DMS 273 treated with DMSO at 0.1 percent for 48 hours (cell line): Measurements from ENCODE around the gene GAS1.

Experiments
- DNase-seq: peaks from one replicate; lab custom pipeline; 2025; lab: John Stamatoyannopoulos, UW

The GAS1 gene

GRCh38 chr9:86921151-86921923 is 26.0 kb downstream of the GAS1 start:
- DNase-seq: no peak

- no peak for DNase-seq
Observed at GRCh38 chr9:86918556-86918955, 28.8 kb downstream of the GAS1 start.

GRCh38 chr9:86912210-86912609 is 35.1 kb downstream of the GAS1 start:
- no peak for DNase-seq

GRCh38 chr9:86909388-86909787 is 37.9 kb downstream of the GAS1 start:
- no peak for DNase-seq

GRCh38 chr9:86908261-86908660 is 39.0 kb downstream of the GAS1 start:
- DNase-seq: no peak

- DNase-seq: no peak
Observed at GRCh38 chr9:86907346-86907745, 40.0 kb downstream of the GAS1 start.

- no peak for DNase-seq
Observed at GRCh38 chr9:86903734-86904085, 43.6 kb downstream of the GAS1 start.

GRCh38 chr9:86902991-86903733 is 44.1 kb downstream of the GAS1 start:
- DNase-seq: no peak

- no peak for DNase-seq
Observed at GRCh38 chr9:86902586-86902985, 44.7 kb downstream of the GAS1 start.

- DNase-seq: no peak
Observed at GRCh38 chr9:86902176-86902575, 45.1 kb downstream of the GAS1 start.

- no peak for DNase-seq
Observed at GRCh38 chr9:86901511-86901910, 45.8 kb downstream of the GAS1 start.
